Astrocyte (in vitro differentiated cells and primary cell): Measurements from ENCODE around the gene CPLX1. TPM values are rescaled to one million over a fixed set of nuclear protein-coding genes. Genes with fewer than 3 reads are reported as not detected.

Source experiments
- DNase-seq: peaks from one replicate; pipeline ENCODE4 v3.0.0-alpha.2; 2010; ENCODE audit warnings: low read depth
- FAIRE-seq: peaks from 2 replicates; lab custom pipeline; 2011; peaks lifted over from hg19 to GRCh38; lab: Jason Lieb, UNC
- H2AFZ ChIP-seq: 2 replicates; pipeline ENCODE4 v1.6.0; 2012; ENCODE audit warnings: low read depth, low read length, inconsistent platforms
- H3K27ac ChIP-seq: 2 replicates; pipeline ENCODE4 v1.5.1; 2011; ENCODE audit warnings: low read depth, low read length, inconsistent platforms
- H3K27me3 ChIP-seq: 2 replicates; pipeline ENCODE4 v1.6.0; 2011; ENCODE audit warnings: low read length, inconsistent platforms; ENCODE audit not compliant: insufficient read depth
- H3K36me3 ChIP-seq: 2 replicates; pipeline ENCODE4 v1.5.1; 2011; ENCODE audit warnings: low read length, inconsistent platforms; ENCODE audit not compliant: insufficient read depth
- H3K4me1 ChIP-seq: 2 replicates; pipeline ENCODE4 v1.5.1; 2011; ENCODE audit warnings: low read length, inconsistent platforms; ENCODE audit not compliant: insufficient read depth
- H3K4me2 ChIP-seq: 2 replicates; pipeline ENCODE4 v1.6.0; 2012; ENCODE audit warnings: low read length, inconsistent platforms
- H3K4me3 ChIP-seq: 2 replicates; pipeline ENCODE4 v1.5.1; 2011; ENCODE audit warnings: low read depth, mild to moderate bottlenecking, low read length, inconsistent platforms; ENCODE audit not compliant: insufficient read depth
- H3K79me2 ChIP-seq: 2 replicates; pipeline ENCODE4 v1.6.0; 2012; ENCODE audit warnings: mild to moderate bottlenecking, low read length, inconsistent platforms; ENCODE audit not compliant: insufficient read depth
- H3K9ac ChIP-seq: 2 replicates; pipeline ENCODE4 v1.6.0; 2012; ENCODE audit warnings: mild to moderate bottlenecking, low read length, inconsistent platforms
- H3K9me3 ChIP-seq: 2 replicates; pipeline ENCODE4 v1.5.1; 2012; ENCODE audit warnings: low read depth, mild to moderate bottlenecking, low read length, inconsistent platforms; ENCODE audit not compliant: insufficient read depth
- H4K20me1 ChIP-seq: 2 replicates; pipeline ENCODE4 v1.6.0; 2012; ENCODE audit warnings: low read length, inconsistent platforms; ENCODE audit not compliant: insufficient read depth
- H3K27ac Mint-ChIP-seq: one replicate; pipeline ENCODE4 v1.8.0; 2021; ENCODE audit warnings: mild to moderate bottlenecking, mixed read lengths; ENCODE audit not compliant: unreplicated experiment
- H3K27me3 Mint-ChIP-seq: one replicate; pipeline ENCODE4 v1.8.0; 2021; ENCODE audit warnings: low read depth, mixed read lengths; ENCODE audit not compliant: unreplicated experiment
- H3K36me3 Mint-ChIP-seq: one replicate; pipeline ENCODE4 v1.8.0; 2021; ENCODE audit warnings: low read depth, mixed read lengths; ENCODE audit not compliant: unreplicated experiment
- H3K4me1 Mint-ChIP-seq: one replicate; pipeline ENCODE4 v1.8.0; 2021; ENCODE audit warnings: low read depth, mixed read lengths; ENCODE audit not compliant: unreplicated experiment
- H3K4me3 Mint-ChIP-seq: one replicate; pipeline ENCODE4 v1.8.0; 2021; ENCODE audit warnings: mild to moderate bottlenecking, moderate library complexity, mixed read lengths; ENCODE audit not compliant: unreplicated experiment
- H3K9me3 Mint-ChIP-seq: one replicate; pipeline ENCODE4 v1.8.0; 2021; ENCODE audit warnings: mild to moderate bottlenecking, mixed read lengths; ENCODE audit not compliant: unreplicated experiment
- EZH2 ChIP-seq: IDR thresholded peaks from 2 replicates; pipeline ENCODE4 v1.6.1; 2012; ENCODE audit warnings: mild to moderate bottlenecking, low read length, inconsistent platforms; ENCODE audit not compliant: insufficient read depth
- total RNA-seq: library from RNA; stranded (reverse); gene quantifications from 2 replicates; pipeline ENCODE4 v1.2.1, GENCODE V29; 2021
- TF ChIP-seq, protein P1 (sequence below): IDR thresholded peaks from 2 replicates; pipeline ENCODE4 v1.5.1; 2011; ENCODE audit warnings: low read depth, mild to moderate bottlenecking, inconsistent platforms, low read length, moderate library complexity; ENCODE audit not compliant: insufficient read depth

The CPLX1 gene
- total RNA-seq, 1 donor from 2014 or later = 1.9 TPM

GRCh38 chr4:822361-823175 lies 3.4 kb downstream of the CPLX1 start:
- Histone ChIP-seq H3K4me3 (no peak overlapping the region), H2AFZ (no peak overlapping the region), H3K79me2 (no peaks in the 10 kb centered on the region), H3K4me2 (no peak overlapping the region), H3K9me3 (peaks cover 4% of the 10 kb centered on the region), H3K9ac (no peak overlapping the region), H3K27me3 (peaks cover 35% of the 10 kb centered on the region), H3K4me1 (no peaks in the 10 kb centered on the region), H3K27ac (no peak overlapping the region), H3K36me3 (no peaks in the 10 kb centered on the region), H4K20me1 (peaks cover 8% of the 10 kb centered on the region)
- H3K4me1 Mint-ChIP-seq = no peaks in the 10 kb centered on the region
- FAIRE-seq (no peak), DNase-seq (no peak)
- H3K36me3 Mint-ChIP-seq = no peaks in the 10 kb centered on the region
- no peak overlapping the region for H3K4me3 Mint-ChIP-seq
- TF ChIP-seq, protein P1, sequence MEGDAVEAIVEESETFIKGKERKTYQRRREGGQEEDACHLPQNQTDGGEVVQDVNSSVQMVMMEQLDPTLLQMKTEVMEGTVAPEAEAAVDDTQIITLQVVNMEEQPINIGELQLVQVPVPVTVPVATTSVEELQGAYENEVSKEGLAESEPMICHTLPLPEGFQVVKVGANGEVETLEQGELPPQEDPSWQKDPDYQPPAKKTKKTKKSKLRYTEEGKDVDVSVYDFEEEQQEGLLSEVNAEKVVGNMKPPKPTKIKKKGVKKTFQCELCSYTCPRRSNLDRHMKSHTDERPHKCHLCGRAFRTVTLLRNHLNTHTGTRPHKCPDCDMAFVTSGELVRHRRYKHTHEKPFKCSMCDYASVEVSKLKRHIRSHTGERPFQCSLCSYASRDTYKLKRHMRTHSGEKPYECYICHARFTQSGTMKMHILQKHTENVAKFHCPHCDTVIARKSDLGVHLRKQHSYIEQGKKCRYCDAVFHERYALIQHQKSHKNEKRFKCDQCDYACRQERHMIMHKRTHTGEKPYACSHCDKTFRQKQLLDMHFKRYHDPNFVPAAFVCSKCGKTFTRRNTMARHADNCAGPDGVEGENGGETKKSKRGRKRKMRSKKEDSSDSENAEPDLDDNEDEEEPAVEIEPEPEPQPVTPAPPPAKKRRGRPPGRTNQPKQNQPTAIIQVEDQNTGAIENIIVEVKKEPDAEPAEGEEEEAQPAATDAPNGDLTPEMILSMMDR = no peak
- no peak for TF ChIP-seq EZH2
- peaks cover 6% of the 10 kb centered on the region for H3K9me3 Mint-ChIP-seq
- no peak overlapping the region for H3K27ac Mint-ChIP-seq
- H3K27me3 Mint-ChIP-seq = peaks cover 62% of the 10 kb centered on the region

- Mint-ChIP-seq H3K27me3 (peaks cover 63% of the 10 kb centered on the region), H3K4me1 (peaks cover 1% of the 10 kb centered on the region), H3K27ac (no peak overlapping the region), H3K9me3 (peaks cover 6% of the 10 kb centered on the region), H3K4me3 (no peak overlapping the region), H3K36me3 (no peaks in the 10 kb centered on the region)
- peaks cover 4% of the 10 kb centered on the region for H3K9me3 ChIP-seq
- H3K4me3 ChIP-seq = no peak overlapping the region
- no peak overlapping the region for H3K9ac ChIP-seq
- H3K27ac ChIP-seq = no peak overlapping the region
- no peak overlapping the region for H3K4me2 ChIP-seq
- TF ChIP-seq, protein P1 = no peak
- TF ChIP-seq EZH2 = no peak
- H3K27me3 ChIP-seq = peaks cover 36% of the 10 kb centered on the region
- no peak overlapping the region for H2AFZ ChIP-seq
- no peaks in the 10 kb centered on the region for H3K79me2 ChIP-seq
- DNase-seq (no peak), FAIRE-seq (no peak)
- no peaks in the 10 kb centered on the region for H3K4me1 ChIP-seq
- H3K36me3 ChIP-seq = no peaks in the 10 kb centered on the region
- peaks cover 8% of the 10 kb centered on the region for H4K20me1 ChIP-seq
Observed at GRCh38 chr4:821631-822030, 4.3 kb downstream of the CPLX1 start.

DNA sequence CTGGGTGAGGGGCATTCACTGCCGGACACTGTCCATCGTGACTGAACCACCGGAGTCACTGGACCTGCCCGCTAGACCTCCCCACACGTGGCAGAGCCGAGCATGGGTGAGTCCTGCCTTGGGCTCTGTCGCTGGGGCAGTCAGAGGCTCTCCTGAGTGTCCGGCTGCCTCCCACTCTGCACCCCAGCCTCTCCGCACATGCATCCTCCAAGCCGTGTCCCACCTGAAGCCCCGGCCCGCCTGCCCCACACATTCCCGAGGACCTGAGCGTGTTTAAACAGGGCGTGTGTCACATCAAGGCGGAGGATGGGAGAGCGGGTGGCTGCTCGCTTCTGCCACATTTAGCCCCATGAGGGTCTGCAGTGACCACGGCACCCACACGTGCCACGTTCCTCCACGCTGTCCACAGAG lies 4.7 kb downstream of the CPLX1 start:
- Histone ChIP-seq H3K27me3 (peaks cover 38% of the 10 kb centered on the region), H3K4me3 (no peak overlapping the region), H3K79me2 (no peaks in the 10 kb centered on the region), H3K36me3 (no peaks in the 10 kb centered on the region), H3K9ac (no peak overlapping the region), H3K4me2 (no peak overlapping the region), H2AFZ (no peak overlapping the region), H3K4me1 (no peaks in the 10 kb centered on the region), H3K27ac (no peak overlapping the region), H4K20me1 (peaks cover 8% of the 10 kb centered on the region), H3K9me3 (peaks cover 4% of the 10 kb centered on the region)
- FAIRE-seq = no peak
- DNase-seq = no peak
- H3K36me3 Mint-ChIP-seq = no peaks in the 10 kb centered on the region
- H3K27me3 Mint-ChIP-seq = peaks cover 66% of the 10 kb centered on the region
- H3K27ac Mint-ChIP-seq = no peak overlapping the region
- H3K4me1 Mint-ChIP-seq = peaks cover 1% of the 10 kb centered on the region
- H3K4me3 Mint-ChIP-seq = no peak overlapping the region
- TF ChIP-seq, protein P1 = no peak
- no peak for TF ChIP-seq EZH2
- peaks cover 6% of the 10 kb centered on the region for H3K9me3 Mint-ChIP-seq
